OCI-LY1 (cell line): ENCODE results near the gene DNAJC30.

Source experiments
- H2AFZ ChIP-seq: fragments of 200-600 bp; sonication (generic), shearing (Covaris generic); 2 replicates; pipeline ENCODE4 v1.6.0; 2014; ENCODE audit warnings: antibody characterized with exemption, mild to moderate bottlenecking, low read length
- H3F3A ChIP-seq: fragments of 200-600 bp; sonication (generic), shearing (Covaris generic); 2 replicates; pipeline ENCODE4 v1.6.0; 2014; ENCODE audit warnings: mild to moderate bottlenecking, antibody characterized with exemption, low read length, moderate library complexity; ENCODE audit not compliant: insufficient read depth
- H3K27ac ChIP-seq: fragments of 200-600 bp; sonication (generic); 2 replicates; pipeline ENCODE4 v1.5.1; 2014; ENCODE audit warnings: low read length, mixed run types, mild to moderate bottlenecking, low read depth; ENCODE audit not compliant: poor library complexity, severe bottlenecking
- H3K27me3 ChIP-seq: fragments of 200-600 bp; sonication (generic); 2 replicates; pipeline ENCODE4 v1.6.0; 2014; ENCODE audit warnings: antibody characterized with exemption, mild to moderate bottlenecking, low read length, moderate library complexity; ENCODE audit not compliant: insufficient read depth
- H3K36me3 ChIP-seq: fragments of 200-600 bp; sonication (generic); 2 replicates; pipeline ENCODE4 v1.6.1; 2014; ENCODE audit warnings: mild to moderate bottlenecking, antibody characterized with exemption, low read length, moderate library complexity, mixed read lengths; ENCODE audit not compliant: insufficient read depth
- H3K4me1 ChIP-seq: fragments of 200-600 bp; sonication (generic); 2 replicates; pipeline ENCODE4 v1.5.1; 2014; ENCODE audit warnings: mild to moderate bottlenecking, low read length, moderate library complexity; ENCODE audit not compliant: insufficient read depth, severe bottlenecking
- H3K4me2 ChIP-seq: fragments of 200-600 bp; sonication (generic), shearing (Covaris generic); 2 replicates; pipeline ENCODE4 v1.6.1; 2014; ENCODE audit warnings: low read length
- H3K4me3 ChIP-seq: fragments of 200-600 bp; sonication (generic); 2 replicates; pipeline ENCODE4 v1.5.1; 2014; ENCODE audit warnings: low read length, low read depth, mild to moderate bottlenecking, mixed read lengths; ENCODE audit not compliant: poor library complexity, severe bottlenecking
- H3K79me2 ChIP-seq: fragments of 200-600 bp; shearing (Covaris generic); 2 replicates; pipeline ENCODE4 v1.6.1; 2016; ENCODE audit warnings: mixed run types, low read length, mixed read lengths; ENCODE audit not compliant: insufficient read depth
- H3K9ac ChIP-seq: fragments of 200-600 bp; sonication (generic), shearing (Covaris generic); 2 replicates; pipeline ENCODE4 v1.6.1; 2014; ENCODE audit warnings: mild to moderate bottlenecking, low read length, mixed read lengths
- H3K9me2 ChIP-seq: fragments of 200-600 bp; sonication (generic), shearing (Covaris generic); 2 replicates; pipeline ENCODE4 v1.6.1; 2014; ENCODE audit warnings: low read depth, mild to moderate bottlenecking, low read length, mixed read lengths
- H3K9me3 ChIP-seq: fragments of 200-600 bp; shearing (Covaris generic); 2 replicates; pipeline ENCODE4 v1.6.1; 2014; ENCODE audit warnings: low read length, mixed read lengths
- H4K20me1 ChIP-seq: fragments of 200-600 bp; sonication (generic), shearing (Covaris generic); 2 replicates; pipeline ENCODE4 v1.6.0; 2016; ENCODE audit warnings: mild to moderate bottlenecking, low read length; ENCODE audit not compliant: insufficient read depth
- EZH2 ChIP-seq: fragments of 200-600 bp; sonication (generic), shearing (Covaris generic); IDR thresholded peaks from 2 replicates; pipeline ENCODE4 v1.8.0; 2017; ENCODE audit warnings: borderline replicate concordance, mixed run types, mild to moderate bottlenecking, antibody characterized with exemption, low read length, moderate library complexity, mixed read lengths
- TF ChIP-seq, protein P1 (sequence below): fragments of 200-600 bp; sonication (generic), shearing (Covaris generic); IDR thresholded peaks from 2 replicates; pipeline ENCODE4 v1.5.1; 2017; ENCODE audit warnings: mild to moderate bottlenecking, antibody characterized with exemption, low read length, moderate library complexity, mixed read lengths

Gene DNAJC30

DNA sequence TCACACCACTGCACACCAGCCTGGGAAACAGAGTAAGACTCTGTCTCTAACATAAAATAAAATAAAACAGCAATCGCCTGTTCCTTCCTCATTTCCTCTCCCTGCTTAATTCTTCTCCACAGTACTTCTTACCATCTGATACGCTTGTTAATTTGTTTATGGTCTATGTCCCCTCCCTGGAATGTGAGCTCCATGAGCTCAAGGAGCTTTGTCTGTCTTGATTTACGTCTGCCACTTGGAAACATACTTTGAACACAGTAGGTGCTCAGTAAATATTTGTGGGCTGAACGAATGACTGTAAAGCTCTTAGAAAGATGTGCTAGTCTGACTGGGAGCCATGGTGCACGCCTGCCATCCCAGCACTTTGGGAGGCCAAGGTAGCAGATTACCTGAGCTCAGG is 45.3 kb upstream of the DNAJC30 start:
- H3K4me2 ChIP-seq: no peak overlapping the region
- H3K9me2 ChIP-seq: no peaks in the 10 kb centered on the region
- no peaks in the 10 kb centered on the region for H3K36me3 ChIP-seq
- no peak overlapping the region for H3K4me3 ChIP-seq
- H4K20me1 ChIP-seq: no peaks in the 10 kb centered on the region
- no peak for TF ChIP-seq EZH2
- TF ChIP-seq, protein P1, sequence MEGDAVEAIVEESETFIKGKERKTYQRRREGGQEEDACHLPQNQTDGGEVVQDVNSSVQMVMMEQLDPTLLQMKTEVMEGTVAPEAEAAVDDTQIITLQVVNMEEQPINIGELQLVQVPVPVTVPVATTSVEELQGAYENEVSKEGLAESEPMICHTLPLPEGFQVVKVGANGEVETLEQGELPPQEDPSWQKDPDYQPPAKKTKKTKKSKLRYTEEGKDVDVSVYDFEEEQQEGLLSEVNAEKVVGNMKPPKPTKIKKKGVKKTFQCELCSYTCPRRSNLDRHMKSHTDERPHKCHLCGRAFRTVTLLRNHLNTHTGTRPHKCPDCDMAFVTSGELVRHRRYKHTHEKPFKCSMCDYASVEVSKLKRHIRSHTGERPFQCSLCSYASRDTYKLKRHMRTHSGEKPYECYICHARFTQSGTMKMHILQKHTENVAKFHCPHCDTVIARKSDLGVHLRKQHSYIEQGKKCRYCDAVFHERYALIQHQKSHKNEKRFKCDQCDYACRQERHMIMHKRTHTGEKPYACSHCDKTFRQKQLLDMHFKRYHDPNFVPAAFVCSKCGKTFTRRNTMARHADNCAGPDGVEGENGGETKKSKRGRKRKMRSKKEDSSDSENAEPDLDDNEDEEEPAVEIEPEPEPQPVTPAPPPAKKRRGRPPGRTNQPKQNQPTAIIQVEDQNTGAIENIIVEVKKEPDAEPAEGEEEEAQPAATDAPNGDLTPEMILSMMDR: no peak
- no peaks in the 10 kb centered on the region for H3K9me3 ChIP-seq
- H3K4me1 ChIP-seq: no peaks in the 10 kb centered on the region
- no peak overlapping the region for H2AFZ ChIP-seq
- no peaks in the 10 kb centered on the region for H3F3A ChIP-seq
- no peak overlapping the region for H3K9ac ChIP-seq
- no peaks in the 10 kb centered on the region for H3K79me2 ChIP-seq
- no peaks in the 10 kb centered on the region for H3K27me3 ChIP-seq
- no peak overlapping the region for H3K27ac ChIP-seq

GRCh38 chr7:73727952-73728351 is 44.7 kb upstream of the DNAJC30 start:
- no peaks in the 10 kb centered on the region for H3K9me2 ChIP-seq
- H3K9me3 ChIP-seq: no peaks in the 10 kb centered on the region
- no peaks in the 10 kb centered on the region for H3K4me1 ChIP-seq
- H3K36me3 ChIP-seq: no peaks in the 10 kb centered on the region
- no peak overlapping the region for H3K4me2 ChIP-seq
- no peaks in the 10 kb centered on the region for H4K20me1 ChIP-seq
- H3K27me3 ChIP-seq: no peaks in the 10 kb centered on the region
- H3K27ac ChIP-seq: no peak overlapping the region
- H3F3A ChIP-seq: no peaks in the 10 kb centered on the region
- no peak overlapping the region for H2AFZ ChIP-seq
- TF ChIP-seq, protein P1: no peak
- no peak for TF ChIP-seq EZH2
- H3K4me3 ChIP-seq: no peak overlapping the region
- H3K9ac ChIP-seq: no peak overlapping the region
- H3K79me2 ChIP-seq: no peaks in the 10 kb centered on the region

DNA sequence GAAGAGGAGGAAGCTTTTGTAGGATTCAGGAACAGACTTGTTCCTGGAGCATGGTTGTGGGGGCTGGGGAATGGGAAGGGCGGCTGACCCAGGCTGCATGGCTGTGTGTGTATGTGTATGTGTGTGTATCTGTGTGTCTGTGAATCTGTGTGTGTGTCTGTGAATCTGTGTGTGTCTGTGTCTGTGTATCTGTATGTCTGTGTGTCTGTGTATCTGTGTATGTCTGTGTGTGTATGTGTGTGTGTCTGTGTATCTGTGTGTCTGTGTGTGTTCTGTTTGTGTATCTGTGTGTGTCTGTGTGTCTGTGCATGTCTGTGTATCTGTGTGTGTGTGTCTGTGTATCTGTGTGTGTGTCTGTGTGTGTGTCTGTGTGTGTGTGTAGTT is 42.8 kb upstream of the DNAJC30 start:
- Histone ChIP-seq H3K27ac (no peak overlapping the region), H3K4me2 (no peak overlapping the region), H3K9ac (no peak overlapping the region), H3K9me2 (no peaks in the 10 kb centered on the region), H3K9me3 (no peaks in the 10 kb centered on the region), H2AFZ (no peak overlapping the region), H3K79me2 (no peaks in the 10 kb centered on the region), H4K20me1 (no peaks in the 10 kb centered on the region), H3K27me3 (no peaks in the 10 kb centered on the region), H3K36me3 (no peaks in the 10 kb centered on the region), H3K4me3 (no peak overlapping the region), H3K4me1 (no peaks in the 10 kb centered on the region), H3F3A (no peaks in the 10 kb centered on the region)
- no peak for TF ChIP-seq EZH2
- TF ChIP-seq, protein P1: no peak
